A673 (cell line): Measurements from ENCODE around the gene ITPR1.

Source experiments
- EZH2 ChIP-seq: fragments of 200-600 bp; sonication (generic); IDR thresholded peaks from 2 replicates; pipeline ENCODE4 v1.6.1; 2017; ENCODE audit warnings: borderline replicate concordance, low read depth, mild to moderate bottlenecking, mixed read lengths, antibody characterized with exemption, low read length; ENCODE audit not compliant: poor library complexity, severe bottlenecking
- TF ChIP-seq, protein P1 (sequence below): fragments of 300-800, 200-600 bp; sonication (generic); conservative IDR thresholded peaks from 2 replicates; pipeline ENCODE4 v1.5.1; 2017; ENCODE audit warnings: low read depth, mild to moderate bottlenecking, antibody characterized with exemption, low read length, moderate library complexity, mixed read lengths

DNA sequence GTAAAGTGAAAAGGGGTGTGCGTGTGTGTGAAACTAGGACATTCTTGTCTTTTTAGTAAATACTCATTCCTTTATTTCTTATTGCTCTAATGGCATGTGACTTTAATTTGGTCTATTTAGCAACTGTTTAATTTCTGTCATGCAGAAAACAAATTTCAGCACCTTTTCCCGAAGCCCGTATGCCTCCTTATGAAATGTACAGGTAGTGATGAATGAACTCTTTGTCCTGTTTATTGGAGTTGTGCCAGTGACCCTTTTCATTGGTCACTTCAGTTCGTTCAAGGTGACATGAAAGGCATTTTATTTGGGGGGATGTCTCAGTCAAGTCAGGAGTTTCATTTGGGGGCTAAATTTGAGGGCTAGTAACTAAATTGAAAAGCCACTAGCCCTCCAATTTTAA lies 55.2 kb downstream of the ITPR1 start:
- TF ChIP-seq, protein P1, sequence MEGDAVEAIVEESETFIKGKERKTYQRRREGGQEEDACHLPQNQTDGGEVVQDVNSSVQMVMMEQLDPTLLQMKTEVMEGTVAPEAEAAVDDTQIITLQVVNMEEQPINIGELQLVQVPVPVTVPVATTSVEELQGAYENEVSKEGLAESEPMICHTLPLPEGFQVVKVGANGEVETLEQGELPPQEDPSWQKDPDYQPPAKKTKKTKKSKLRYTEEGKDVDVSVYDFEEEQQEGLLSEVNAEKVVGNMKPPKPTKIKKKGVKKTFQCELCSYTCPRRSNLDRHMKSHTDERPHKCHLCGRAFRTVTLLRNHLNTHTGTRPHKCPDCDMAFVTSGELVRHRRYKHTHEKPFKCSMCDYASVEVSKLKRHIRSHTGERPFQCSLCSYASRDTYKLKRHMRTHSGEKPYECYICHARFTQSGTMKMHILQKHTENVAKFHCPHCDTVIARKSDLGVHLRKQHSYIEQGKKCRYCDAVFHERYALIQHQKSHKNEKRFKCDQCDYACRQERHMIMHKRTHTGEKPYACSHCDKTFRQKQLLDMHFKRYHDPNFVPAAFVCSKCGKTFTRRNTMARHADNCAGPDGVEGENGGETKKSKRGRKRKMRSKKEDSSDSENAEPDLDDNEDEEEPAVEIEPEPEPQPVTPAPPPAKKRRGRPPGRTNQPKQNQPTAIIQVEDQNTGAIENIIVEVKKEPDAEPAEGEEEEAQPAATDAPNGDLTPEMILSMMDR: no peak
- TF ChIP-seq EZH2: no peak
